Measurements from ENCODE around the gene UCN3.

DNA sequence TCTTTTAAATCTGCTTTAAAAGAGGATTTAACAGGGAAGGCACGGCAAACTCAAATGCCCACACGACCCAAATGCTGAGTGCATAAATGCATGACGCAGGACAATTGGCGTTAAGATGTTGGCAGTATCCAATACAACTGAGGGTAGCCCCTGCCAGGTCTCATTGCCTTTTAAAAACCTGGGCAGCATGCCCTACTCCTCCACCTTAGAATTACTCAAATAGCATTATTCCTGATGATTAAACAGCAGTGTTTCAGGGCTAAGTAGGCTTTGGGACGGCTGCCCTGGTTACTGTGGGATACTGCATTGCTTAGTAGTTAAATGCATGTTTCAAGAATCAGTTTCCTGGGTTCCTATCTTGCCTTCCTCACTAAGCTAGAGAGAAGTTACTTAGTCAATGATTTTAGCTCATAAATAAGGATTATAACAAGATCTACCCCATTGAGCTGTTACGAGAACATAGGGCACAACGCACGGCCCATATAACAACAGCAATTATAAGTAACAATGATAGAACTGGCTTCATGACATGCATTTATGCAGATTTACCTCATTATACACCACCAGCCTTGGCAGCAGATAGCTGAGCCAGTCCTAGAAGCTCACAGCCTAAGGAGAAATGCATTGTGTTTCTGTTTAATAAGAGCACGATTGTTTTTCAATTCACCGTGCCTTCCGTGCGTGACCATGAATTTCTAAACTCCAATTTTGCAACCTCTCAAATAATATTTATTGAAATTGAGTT lies 32.0 kb downstream of the UCN3 start:
- TF ChIP-seq, protein P1, sequence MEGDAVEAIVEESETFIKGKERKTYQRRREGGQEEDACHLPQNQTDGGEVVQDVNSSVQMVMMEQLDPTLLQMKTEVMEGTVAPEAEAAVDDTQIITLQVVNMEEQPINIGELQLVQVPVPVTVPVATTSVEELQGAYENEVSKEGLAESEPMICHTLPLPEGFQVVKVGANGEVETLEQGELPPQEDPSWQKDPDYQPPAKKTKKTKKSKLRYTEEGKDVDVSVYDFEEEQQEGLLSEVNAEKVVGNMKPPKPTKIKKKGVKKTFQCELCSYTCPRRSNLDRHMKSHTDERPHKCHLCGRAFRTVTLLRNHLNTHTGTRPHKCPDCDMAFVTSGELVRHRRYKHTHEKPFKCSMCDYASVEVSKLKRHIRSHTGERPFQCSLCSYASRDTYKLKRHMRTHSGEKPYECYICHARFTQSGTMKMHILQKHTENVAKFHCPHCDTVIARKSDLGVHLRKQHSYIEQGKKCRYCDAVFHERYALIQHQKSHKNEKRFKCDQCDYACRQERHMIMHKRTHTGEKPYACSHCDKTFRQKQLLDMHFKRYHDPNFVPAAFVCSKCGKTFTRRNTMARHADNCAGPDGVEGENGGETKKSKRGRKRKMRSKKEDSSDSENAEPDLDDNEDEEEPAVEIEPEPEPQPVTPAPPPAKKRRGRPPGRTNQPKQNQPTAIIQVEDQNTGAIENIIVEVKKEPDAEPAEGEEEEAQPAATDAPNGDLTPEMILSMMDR (IDR thresholded peaks at IDR 0.05), result no peak
- no peak for TF ChIP-seq EP300 (IDR thresholded peaks at IDR 0.05)
- no peak for TF ChIP-seq POLR2A (IDR thresholded peaks at IDR 0.05)
